GM12874 (cell line): ENCODE data around the gene A4GNT.

Experiments
- CTCF ChIP-seq: IDR thresholded peaks from 2 replicates; pipeline ENCODE4 v1.5.1; 2011; ENCODE audit warnings: low read depth, mild to moderate bottlenecking, control low read depth, low read length, moderate library complexity; ENCODE audit not compliant: insufficient read depth

Gene A4GNT

GRCh38 chr3:138154534-138154933, 22.3 kb upstream of the A4GNT start:
- TF ChIP-seq CTCF = no peak

- TF ChIP-seq CTCF = no peak
Measured at GRCh38 chr3:138148503-138148902, 16.3 kb upstream of the A4GNT start.

- no peak for TF ChIP-seq CTCF
Measured at GRCh38 chr3:138140940-138141339, 8.8 kb upstream of the A4GNT start.

- no peak for TF ChIP-seq CTCF
Measured at GRCh38 chr3:138139691-138140090, 7.5 kb upstream of the A4GNT start.

GRCh38 chr3:138137861-138138260, 5.7 kb upstream of the A4GNT start:
- no peak for TF ChIP-seq CTCF

- no peak for TF ChIP-seq CTCF
Measured at GRCh38 chr3:138136201-138136600, 4.0 kb upstream of the A4GNT start.

GRCh38 chr3:138135833-138136194, 3.6 kb upstream of the A4GNT start:
- no peak for TF ChIP-seq CTCF
